ENCODE measurements around the gene TUBA1C.

TUBA1C gene

DNA sequence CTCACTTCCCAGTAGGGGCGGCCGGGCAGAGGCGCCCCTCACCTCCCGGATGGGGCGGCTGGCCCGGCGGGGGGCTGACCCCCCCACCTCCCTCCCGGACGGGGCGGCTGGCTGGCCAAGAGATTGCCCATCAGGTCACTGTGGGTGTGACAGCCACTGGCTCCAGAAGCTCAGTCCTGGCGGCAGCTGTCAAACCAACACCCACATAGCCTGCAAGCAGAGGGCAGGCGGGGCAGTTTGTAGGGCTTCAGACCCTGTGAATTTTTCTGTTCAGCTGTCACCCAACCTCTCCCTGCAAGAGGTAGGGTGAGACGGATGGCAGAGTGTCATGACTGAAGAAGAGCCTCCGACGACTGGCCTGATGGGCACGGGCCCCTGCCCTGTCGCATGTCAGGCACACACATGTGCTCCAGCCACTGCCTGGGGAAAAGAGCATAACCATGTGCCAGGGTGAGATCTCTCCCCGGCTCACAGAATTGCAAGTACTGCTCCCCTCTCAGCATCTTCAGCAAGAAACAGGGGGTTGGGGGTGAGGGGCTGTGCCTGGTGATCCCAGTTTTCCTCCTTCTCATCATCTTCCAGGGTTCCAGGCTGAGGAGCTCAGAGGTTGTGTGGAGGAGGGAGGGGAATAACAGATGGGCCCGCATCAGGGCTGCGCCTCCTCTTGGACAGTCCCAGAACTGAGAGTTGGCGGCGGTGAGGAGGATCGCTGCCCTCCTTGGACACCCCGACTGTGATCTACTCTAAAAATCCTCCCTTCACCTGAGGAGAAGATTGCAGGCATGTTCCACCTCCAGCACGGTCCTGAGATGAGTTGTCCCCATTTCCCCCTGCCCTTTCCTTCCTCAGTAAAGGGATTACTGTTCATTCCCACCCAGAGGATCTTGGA, 18.9 kb downstream of the TUBA1C start:
- no peak for DNase-seq (ENCODE audit: low read depth)

DNA sequence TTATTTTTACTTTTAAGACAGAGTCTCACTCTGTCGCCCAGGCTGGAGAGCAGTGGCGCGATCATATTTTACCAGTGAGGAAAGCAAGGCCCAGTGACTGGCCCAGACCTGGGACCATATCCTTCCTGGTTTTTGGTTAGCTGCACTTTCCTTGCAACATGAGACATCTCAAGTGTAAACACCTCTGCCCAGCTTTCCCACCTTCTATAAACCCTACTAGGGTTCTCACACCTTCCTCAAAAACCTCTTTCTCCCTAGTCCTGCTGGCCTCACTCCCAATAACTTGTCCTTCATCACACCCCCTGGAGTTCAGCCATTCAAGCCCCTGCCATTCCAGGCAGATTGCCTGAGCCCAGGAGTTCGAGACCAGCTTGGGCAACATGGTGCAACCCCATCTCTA, 19.8 kb downstream of the TUBA1C start:
- DNase-seq (ENCODE audit: low read depth): no peak

DNA sequence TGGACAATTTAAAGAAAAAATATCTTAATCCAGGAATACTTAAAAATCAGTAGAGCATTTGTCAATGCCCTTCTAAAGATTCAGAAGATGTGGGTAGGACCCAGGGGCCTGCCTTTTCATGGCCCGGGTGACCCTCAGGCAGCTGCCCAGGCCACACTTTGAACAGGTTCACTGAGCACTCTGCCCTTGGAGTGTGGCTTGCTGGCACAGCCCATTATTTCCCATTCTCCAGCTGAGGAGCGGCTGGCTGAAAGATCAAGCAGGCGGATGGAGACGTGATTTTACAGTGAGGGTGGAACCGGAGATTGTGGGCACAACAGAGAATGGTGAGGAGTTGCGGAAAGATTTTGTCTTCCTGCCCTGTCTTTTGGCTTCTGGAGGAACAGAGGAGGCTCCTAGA, 23.0 kb downstream of the TUBA1C start:
- no peak for DNase-seq (ENCODE audit: low read depth)

- peak; percentile 25 for DNase-seq (ENCODE audit: low read depth)
Observed at GRCh38 chr12:49288412-49288853, 23.6 kb downstream of the TUBA1C start.

DNA sequence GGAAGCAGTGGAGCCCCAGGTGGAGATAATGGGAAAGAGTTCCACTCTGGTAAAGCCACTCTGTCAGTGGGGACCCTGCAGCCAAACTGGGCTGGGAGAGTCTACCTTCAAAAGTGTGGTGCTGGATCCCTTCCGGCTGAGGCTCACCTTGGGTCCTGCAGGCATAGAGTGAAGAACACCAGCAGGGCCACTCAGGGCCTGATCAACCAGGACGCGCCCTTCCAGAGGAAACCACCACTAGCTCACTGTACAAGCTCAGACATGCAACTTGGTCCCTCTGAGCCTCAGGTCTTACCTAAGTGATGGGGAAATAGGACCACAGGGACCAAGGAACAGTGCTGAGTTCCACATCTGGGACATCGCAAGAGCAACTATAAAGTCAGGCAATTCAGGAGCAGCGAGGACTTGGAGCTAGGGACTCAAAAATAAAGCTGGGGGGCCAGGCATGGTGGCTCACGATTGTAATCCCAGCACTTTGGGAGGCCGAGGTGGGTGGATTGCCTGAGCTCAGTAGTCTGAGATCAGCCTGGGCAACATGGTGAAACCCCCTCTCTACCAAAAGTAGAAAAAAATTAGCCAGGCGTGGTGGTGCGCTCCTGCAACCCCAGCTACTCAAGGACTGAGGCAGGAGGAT, 24.2 kb downstream of the TUBA1C start:
- DNase-seq (ENCODE audit: low read depth): no peak

- no peak for DNase-seq (ENCODE audit: low read depth)
Observed at GRCh38 chr12:49292729-49293055, 27.8 kb downstream of the TUBA1C start.

DNA sequence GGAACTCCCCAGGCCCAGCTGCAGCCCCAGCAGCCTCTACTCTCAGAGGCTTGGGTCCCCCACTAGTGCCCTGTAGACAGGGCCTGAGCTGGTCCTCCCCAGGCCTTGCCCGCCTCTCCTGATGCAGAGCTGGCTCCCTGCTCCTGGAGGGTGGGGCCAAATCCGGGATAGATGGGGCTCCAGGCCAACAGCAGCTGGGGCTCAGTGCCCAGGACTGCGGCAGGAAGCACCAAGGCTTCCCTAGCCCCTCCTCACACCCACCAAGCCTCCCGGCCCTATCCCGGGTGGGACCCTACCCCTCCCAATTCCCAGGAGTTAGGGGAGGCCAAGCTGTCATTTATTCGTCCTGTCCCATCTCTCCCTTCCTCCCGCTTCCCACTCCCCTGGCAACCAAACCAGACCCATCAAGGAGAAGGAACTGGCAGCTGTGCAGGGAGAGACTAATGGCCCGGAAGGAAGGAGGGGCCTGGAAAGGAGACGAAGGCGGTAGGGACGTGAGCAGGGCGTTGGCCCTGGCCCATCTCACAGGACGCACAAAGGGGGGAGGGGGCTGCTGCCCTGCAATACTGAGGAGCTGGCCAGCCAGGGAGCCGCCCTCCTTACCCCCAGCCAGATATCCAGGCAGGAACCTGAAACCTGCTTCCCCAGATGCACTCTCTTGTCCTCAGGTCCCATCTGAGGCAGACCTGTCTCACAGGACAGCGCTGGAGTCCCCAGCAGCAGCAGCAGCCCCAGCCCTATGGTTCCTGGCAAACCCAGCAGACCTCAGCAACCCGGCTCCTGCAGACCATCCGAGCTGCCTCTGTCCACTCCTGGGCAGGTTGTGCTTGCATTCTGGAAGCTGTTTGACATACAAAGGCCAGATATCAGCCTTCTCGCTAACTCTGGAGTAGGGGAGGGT, 28.4 kb downstream of the TUBA1C start:
- DNase-seq (ENCODE audit: low read depth): peak; percentile 7

- DNase-seq (ENCODE audit: low read depth): no peak
Observed at GRCh38 chr12:49294086-49294803, 29.4 kb downstream of the TUBA1C start.

- DNase-seq (ENCODE audit: low read depth): no peak
Observed at GRCh38 chr12:49294804-49295081, 29.9 kb downstream of the TUBA1C start.

GRCh38 chr12:49295082-49295936, 30.4 kb downstream of the TUBA1C start, which contains the start of gene PRPH:
PRPH (plus strand) TSS chr12:49295147; CDS start chr12:49295201, 54 bp downstream.
- DNase-seq (ENCODE audit: low read depth): no peak

GRCh38 chr12:49296034-49296835, 31.4 kb downstream of the TUBA1C start:
- DNase-seq (ENCODE audit: low read depth): no peak

GRCh38 chr12:49296836-49297694, 32.2 kb downstream of the TUBA1C start:
- no peak for DNase-seq (ENCODE audit: low read depth)

DNA sequence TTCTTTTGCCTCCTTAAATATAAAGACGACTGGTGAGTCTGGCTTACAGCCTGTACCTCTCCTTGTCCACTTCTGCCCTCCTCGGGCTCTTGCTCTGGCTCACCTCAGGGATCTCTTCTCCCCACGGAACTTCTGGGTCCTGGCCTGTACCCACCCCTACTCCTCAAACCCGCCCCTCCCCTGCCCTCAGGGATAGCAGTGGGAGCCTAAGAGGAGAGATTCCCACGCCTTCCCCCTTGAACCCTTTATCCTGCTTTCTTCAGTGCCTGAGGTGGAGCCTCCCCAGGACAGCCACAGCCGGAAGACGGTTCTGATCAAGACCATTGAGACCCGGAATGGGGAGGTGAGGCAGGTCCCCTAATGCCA, 32.8 kb downstream of the TUBA1C start:
- DNase-seq (ENCODE audit: low read depth): no peak

DNA sequence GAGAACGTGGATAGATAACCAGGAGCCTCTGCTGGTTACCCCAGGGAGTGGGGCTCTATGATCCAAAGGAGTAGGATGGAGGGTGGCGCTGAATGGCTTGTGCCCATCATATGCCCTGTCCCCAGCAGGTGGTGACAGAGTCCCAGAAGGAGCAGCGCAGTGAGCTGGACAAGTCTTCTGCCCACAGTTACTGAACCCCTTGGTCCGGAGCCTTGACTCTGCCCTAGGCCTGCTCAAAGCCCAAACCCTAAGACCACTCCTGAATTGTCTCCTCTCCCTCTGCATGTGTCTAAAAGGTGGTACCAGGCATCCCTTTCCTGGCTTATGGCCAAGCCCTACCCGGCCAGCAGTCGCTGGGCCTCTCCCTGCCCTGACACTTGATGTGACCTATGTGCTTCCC, 33.3 kb downstream of the TUBA1C start:
- no peak for DNase-seq (ENCODE audit: low read depth)

DNA sequence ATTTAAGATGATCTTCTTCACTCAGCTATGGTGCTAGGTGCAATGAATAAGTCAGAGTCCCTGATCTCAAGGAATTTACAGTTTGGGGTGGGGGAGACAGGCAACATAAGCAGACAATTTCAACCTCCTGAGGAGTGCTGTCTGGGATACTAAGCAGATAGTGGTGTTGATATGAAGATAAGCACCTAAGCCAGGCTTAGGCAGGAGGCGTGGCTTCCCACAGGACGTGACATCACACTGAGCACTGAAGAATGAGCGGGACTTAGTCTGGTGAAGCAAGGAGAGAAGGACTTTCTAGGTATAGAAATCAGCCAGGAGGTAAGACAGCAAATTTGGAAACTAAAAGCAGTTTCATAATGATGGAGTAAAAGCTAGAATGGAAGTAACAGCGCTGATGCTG, 36.9 kb downstream of the TUBA1C start:
- DNase-seq (ENCODE audit: low read depth): no peak

- no peak for DNase-seq (ENCODE audit: low read depth)
Observed at GRCh38 chr12:49304161-49304560, 39.3 kb downstream of the TUBA1C start.

DNA sequence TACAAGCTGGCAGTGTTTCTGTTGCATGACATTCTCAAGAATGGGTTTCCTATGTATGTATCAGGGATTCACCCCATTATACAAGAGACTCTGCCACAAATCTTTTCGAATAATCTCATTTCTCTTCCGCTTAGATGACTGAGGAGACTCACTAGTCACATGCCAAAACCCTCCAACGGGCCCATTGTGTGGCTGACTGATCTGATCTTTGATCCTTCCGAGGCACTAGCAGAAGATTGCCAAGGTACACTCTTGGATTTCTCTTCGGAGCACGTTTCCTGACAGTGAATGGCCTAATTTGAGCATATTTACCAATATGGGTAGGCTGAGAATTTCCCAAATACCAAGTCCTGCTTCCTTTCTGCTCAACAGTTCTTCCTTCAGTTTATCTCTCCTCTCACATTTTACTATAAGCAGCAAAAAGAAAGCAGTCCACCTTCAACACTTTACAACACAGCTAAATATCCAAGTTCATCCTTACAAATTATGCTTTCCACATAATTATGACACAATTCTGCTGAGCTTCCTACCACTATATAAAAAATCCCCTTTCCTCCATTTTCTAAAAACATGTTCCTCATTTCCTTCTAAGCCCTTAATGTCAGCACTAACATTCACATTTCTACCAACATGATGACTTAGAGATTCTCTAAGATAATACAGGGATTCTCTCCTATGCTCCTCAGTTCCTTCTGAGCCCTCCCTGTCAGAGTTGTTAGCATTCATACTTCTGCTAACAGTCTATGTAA, 41.1 kb downstream of the TUBA1C start:
- no peak for DNase-seq (ENCODE audit: low read depth)

DNA sequence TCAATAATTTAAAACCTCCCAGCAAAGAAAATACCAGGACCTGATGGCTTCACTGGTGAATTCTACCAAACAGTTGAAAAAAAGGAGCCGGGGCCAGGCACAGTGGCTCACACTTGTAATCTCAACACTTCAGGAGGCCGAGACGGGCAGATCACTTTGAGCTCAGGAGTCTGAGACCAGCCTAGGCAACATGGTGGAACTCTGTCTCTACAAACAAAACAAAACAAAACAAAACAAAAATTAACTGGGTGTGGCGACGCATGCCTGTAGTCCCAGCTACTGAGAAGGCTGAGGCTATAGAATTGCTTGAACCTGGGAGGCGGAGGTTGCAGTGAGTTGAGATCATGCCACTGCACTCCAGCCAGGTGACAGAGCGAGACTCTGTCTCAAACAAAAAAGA, 44.5 kb downstream of the TUBA1C start:
- no peak for DNase-seq (ENCODE audit: low read depth)

Data from stromal cell of bone marrow (primary cell).